GM21529 (cell line): ENCODE data around the gene RIPK4.

ENCODE experiments used
- ATAC-seq: cut with Tn5 transposase; IDR thresholded peaks from one replicate; pipeline ENCODE4 v1.9.1; 2021; ENCODE audit not compliant: unreplicated experiment

The RIPK4 gene

DNA sequence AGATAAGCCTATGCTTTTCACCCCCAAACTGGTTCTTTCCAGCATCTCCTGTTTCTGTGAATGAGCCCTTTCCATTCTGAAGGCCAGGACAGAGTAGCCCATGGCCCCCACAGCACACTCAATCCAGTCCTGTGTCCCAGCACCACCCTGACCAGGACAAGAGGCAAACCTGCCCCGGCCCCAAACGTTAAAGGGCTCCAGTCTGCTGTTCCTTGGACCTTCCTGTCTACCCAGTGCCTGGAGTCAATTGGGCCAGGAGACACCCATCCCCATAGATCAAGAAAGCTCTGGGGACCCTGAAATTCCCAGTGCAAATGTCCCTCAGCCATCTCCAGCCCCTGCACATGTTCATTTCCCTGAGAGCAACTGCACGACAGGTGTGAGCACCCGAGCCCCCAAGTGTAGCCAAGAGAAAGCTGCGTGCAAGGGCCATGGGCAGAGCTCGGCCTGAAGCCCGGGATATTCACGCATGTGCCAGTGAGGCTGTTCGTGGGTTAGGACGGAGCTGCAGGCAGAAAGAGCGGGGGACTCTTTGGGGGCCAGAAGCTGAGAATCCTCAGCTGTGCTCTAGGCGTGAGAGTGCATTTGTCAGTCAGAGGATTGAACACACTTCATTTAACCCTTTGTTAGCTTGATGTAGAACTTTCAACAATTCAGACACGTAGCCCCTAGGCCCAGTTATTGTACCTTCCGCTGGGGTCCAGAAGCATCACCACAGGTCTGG lies 4.2 kb upstream of the RIPK4 start:
- ATAC-seq = no peak

DNA sequence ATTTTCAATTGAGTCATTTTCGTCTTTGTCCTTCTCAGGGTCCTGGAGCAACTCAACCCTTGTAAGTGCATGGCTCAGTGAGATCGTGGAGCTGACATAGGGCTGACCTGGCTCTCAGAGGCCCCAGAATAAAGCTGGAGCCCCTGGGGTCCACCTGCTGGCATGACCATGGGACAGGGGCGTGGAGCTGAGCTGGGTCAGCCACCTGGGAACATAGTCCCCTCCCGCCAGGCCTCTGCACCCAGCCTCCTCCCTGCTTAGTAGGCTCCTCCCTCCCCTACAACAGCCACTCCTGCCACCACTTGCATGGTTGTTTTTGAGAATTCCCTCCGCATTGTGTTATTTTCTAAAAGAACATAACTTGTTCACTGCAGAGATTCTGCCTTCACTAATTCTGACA lies 3.1 kb upstream of the RIPK4 start:
- ATAC-seq = no peak

DNA sequence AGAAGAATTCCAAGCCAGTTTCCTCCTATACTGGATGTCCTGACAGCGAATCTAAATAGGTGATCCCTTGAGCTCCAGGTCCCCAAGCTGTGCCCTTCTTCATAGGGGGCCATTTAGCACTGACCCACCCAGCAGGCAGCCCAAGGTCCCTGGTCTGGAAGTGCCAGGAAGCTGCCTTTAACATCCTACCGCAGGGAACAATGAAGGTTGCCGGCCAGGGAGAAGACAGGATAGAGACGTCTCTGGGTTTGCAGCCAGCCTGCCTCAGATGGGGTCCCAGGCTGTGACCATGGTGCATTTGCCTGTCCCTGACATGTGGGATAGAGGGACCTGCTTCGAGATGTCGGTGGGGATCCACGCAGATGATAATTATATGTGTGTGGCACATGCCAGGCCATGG lies 2.7 kb upstream of the RIPK4 start:
- ATAC-seq = no peak

DNA sequence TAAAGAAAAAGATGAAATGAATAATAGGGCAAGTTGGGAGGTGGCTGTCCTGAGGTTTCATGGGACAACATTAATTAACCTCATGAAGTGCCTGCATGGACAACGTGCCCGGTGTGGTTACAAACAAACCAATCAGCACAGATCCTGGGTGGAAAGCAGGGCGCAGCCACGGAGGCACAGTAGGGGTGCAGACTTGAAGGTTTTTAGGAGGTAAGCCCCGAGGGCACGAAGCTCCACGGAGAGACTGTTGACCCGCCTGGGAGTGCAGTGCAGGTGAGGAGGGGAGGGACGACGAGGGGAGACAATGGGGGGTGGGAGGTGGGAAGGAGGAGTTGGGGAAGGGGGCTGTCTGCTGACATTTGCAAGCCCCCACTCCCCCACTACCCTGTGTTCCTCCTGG lies 2.3 kb upstream of the RIPK4 start:
- no peak for ATAC-seq

DNA sequence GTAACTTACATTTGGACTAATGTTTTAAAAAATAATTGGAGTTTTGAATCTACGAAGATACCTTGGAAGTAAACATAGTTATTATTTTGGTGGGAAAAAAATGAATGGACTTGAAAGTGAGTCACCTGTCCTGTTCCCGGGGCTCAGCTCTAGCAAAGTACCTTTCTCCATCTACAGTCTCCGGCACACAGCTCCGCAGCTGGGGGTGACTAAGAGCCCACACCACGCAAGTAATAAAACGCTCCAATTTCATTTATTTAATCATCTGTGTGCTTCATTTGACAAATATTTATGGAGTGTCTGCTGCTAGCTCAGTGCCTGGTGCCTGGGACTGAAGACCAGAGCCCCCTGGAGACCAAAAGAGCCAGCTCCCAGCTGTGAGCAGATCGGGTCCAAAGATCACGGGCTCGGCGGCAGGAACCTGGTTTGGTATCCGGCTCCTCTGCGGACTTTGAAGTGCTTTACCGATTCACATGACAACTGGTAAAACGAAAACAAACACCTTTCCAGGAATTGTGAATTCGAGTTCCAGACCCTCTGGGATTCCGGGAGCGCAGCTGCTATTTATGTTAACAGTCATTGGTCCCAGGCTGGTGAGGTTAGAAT lies 1.7 kb upstream of the RIPK4 start:
- ATAC-seq = no peak

DNA sequence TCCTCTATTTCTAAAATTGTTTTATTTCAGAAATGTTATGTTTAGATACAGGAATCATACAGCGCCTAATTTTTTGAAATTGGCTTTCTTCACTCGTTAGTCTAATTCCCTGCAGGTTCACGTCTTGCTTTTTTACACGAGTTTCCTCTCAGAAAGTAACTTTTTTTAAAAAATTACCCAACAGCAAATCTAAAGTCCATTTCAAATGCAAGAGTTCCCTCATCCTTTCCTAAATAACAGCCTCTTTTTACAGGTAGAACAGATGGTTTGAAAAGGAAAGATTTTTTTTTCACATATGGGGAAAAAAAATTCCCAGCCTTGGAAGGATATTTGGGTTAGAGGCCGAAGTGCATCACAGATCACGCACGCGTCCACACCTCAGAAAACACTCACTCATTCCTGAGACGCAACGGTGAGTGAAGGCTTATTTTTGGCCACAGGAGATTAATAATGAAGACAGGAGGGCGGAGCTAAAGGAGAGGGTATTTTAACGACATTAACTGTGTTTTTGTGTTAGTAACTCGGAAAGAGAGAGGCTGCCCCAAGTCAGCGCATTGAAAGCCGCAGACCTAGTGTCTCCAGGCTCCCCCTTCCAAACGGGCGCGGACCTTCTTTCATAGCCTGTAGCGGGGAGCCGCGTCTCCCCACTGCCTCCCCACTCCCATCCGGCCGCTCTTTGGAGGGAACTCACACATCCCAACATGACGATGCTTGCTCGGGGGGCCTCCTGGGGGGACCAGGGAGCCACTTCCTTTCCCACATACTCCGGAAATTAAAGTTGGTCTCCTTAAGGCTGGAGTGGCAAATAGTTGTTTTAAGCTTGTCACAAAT lies 969 bp upstream of the RIPK4 start:
- no peak for ATAC-seq

DNA sequence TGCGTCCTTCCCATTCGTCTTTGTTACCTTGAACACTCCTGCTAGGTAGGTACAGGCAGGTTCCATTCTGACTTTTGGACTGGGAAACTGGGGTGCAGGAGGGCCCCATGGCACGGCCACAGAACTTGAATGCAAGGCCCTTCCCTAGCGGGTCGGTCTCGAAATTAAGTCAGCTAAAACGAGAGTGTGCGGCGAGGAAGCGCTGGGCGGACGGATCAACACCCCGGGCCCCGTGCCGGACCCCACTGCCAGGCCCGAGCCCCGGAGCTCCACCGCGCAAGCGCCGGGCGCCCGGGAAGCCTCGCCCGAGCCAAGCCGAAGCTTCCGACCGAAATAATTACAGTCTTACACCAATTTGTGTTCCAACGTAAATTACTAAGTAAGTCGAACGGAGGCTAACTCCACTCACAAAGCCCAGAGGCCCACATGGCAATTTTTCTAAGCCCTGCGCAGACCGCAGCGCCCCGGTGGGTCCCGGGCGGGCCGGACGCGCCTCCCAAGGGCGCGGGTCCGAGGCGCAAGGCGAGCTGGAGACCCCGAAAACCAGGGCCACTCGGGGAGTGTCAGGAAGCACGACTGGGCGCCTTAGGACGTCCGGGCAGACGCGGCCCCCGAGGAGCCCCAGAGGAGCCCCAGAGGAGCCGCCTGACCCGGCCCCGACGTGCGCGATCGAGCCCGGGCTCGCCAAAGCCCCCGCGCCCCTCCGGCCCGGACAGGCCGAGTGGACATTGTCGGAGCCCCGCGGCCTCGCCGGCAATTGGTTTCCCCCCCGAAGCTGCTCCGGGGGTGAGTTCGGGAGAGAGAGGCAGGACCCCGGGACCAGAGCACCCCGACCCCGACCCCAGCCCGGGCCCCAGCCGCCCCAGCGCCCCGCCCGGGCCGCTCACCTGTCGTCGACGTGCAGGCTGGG lies 624 bp downstream of the RIPK4 start:
- no peak for ATAC-seq

DNA sequence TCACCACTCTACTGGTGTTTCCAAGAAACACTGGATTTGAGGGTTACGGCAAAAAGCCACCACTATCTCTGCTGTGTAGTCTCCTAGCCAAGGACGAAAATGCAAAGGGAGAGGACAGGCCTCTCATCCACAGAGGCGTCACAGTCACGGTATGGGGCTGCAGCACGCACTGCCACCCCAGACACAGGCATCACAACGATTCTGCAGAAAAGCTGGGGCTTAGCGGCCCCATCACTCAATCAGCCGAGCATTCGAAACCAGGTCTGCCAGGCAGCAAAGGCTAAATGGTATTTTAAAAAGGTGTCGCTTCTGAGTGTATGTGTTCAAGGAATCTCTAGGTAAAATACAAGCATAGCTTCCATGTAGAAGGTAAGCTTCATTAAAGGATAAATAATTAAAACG lies 1.4 kb downstream of the RIPK4 start:
- ATAC-seq = no peak

DNA sequence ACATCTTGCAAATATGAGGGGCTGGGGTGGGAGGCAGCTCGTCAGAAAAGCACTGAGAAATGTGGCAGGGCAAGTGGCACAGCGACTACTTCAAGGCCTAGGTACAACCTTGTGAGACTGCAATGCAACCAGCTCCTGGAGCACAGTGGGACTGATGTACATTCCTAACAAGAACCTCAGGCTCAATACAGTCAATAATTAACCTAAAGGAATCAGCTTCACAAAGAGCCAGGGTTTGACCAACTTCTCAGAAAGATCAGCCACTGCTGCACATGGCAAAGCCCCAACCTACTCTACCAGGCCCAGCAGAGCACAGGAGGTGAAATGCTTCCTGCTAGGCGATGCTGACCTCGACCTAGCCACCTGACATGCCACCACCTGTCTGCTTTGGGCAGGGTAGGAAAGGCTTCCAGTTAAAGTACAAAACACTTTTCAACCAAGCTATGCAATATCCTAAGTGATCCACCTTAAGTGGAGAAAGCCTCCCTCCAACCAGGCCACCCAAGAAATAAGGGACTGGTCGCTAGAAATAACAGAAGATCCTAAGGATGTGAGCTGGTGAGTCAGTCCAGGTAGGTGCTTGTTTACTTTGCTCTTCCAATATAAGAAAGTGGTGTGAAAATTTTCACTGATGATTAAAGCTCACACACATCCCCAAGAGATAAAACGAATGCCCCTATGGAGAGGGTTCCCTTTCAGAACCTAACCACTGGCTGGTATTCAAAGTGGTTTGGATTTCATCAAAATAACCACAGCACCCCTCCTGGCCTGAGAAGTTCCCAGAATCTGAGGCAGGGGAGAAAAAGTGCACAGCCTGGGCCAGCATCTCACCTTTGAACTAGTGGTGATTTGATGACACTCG lies 2.1 kb downstream of the RIPK4 start:
- ATAC-seq = no peak

DNA sequence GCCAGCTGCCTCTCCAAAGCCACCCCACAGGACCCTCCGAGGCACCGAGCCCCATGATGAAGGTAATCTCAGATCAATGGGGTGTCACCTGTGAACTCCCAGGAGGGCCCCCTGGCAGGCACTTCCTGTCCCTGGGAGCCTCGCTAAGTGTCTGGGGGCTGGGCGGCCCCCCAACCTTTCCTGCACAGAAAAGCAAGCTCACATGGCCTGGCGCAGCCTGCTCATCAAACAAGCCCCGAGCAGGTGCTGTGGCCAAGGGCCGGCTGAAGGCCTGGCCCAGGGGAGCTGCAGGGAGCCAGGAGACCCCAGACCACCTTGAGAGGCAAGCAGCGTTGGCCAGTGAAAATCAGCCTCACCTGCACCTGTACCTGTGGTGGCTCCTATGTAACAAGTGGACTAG lies 2.9 kb downstream of the RIPK4 start:
- ATAC-seq = no peak

DNA sequence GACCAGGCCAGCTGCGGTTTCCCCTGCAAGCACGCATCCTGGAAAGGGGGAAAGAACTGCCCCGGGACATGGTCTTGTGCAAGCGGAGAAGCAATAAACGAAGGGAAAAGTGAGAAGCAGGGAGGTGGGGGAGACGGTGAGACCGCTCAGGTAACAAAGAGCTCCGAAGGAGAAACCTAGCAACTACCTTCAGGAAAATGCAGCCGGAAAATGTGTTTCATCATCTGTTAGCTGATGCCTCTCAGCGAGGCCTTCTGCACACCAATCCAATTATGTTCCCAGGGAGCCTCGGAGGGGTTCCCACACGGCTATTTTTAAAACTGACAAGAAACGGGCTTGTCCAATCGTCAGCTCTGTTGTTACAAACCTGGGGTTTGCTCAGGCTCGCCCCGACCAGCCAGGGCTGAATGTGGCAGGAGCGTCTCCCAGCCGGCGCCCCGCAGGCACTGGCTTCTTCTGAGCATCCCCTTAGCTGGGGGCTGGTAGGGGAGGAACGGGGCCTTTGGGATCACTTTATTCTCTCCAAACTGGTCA lies 3.4 kb downstream of the RIPK4 start:
- no peak for ATAC-seq

DNA sequence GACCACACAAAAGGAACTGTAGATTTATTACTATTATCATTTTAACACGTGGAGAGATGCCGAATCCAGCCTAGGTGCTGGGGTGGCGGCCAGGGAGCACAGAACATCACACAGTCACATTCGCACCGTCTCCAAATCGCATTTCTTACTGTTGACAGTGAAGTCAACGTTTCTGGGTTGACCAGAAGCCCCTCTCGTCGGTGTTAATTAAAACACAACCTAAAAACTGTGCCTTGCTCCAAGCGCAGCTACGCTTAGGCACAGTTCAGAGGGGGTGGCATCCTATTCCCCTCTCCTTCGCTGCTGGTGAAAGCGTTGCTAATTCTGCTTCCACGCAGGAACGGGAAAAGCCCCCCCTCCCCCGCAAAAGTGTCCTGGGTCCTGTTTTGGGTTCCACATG lies 4.1 kb downstream of the RIPK4 start:
- ATAC-seq = no peak

DNA sequence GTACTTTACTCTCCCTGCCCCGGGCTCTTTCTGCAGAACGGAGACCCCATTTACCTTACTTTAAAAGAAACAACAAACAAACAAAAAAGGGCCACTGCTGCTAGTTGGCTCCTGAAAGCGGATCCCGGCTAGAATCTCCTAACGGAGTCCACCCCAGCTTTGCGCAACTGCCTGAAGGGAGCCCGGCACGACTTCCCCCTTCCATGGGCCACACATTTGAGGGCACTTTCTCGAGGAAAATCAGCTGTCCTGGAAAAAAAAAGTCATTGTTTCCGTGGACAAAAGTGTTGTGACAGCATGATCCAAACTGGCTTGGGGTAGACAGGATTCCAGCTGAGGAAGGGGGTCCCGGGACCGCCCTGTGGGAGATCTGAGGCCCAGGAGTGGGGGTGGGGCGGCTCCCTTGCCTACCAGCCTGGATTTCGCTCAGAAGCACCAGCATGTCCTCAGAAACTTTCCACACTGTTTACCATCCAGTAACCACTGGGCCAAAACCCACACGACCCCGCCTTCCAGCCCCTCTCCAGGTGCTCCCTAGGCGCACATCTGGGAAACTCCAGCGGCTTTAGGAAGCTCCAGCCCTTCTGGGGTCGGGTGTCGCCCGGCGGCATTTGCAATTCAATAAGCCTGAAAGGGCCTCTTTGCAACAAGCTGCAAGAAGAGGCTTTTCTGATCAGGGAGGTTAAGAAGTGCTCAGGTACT lies 4.8 kb downstream of the RIPK4 start:
- no peak for ATAC-seq

DNA sequence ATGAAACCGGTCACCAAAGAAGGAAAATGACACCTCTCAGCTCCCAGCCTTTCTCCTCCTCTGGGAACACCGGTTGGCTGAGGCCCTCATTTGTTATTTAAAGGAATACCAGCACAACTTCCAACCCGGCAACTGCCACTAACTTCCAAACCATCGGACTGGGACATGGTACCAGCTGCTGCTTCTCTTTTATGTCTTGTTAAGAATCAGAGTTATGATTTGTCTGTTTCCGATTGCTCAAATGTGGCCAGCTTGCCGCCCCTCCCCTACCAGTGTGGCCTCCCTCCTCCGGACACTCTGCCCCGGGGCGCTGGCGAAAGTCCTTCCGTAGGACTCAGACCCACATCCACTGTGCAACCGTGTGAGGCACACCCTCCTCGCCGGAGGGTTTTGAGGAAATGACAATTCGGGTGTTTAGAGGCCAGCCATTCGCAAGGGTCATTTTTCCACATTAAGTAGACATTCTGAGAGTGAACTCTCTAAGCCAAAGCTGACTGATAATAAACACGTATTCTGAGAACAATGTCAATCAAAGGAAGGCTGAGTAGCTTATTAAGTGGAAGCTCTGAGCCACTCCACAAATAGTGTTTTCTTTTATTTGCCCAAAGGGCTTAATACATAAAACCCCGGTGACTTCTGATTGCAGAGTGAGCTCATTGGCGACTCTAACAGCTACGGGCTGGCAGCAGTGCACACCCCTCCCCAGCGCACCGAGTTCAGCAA lies 5.5 kb downstream of the RIPK4 start:
- ATAC-seq = no peak

DNA sequence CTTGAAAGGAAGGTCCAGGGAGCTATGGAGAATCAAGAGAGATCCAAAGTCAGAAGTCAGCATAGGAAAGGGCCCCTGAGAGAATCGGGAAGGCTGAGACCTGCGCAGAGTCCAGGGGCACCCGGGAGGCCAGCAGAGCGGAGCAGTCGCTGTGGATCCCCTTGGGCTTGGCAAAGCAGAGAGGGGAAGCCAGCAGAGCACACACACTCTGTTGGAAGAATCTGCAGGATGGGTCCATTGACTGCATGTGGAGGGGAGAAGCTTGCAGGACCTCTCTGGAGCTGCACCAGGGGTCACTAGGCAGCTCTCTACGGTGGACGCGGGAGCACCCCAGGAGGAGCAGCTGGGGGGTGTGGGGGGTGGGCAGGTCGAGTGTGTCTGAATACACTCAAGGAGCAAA lies 6.4 kb downstream of the RIPK4 start:
- no peak for ATAC-seq

DNA sequence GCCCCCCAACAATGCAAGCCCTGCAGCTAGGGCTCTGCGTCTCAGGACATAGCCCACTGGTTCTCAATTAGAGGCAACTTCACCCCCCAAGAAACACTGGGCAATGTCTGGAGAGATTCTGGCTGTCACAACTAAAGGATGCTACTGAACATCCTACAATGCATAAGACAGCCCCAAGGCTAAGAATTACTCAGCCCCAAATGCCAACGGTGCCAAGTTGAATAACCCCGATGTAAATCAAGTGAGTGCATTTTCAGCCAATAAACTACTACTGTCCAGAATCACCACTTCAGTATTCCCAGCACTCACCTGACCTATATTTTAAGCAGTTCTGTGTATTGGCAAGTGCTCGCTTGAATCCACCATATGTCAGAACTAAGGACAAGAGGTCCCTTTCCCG lies 6.9 kb downstream of the RIPK4 start:
- no peak for ATAC-seq

DNA sequence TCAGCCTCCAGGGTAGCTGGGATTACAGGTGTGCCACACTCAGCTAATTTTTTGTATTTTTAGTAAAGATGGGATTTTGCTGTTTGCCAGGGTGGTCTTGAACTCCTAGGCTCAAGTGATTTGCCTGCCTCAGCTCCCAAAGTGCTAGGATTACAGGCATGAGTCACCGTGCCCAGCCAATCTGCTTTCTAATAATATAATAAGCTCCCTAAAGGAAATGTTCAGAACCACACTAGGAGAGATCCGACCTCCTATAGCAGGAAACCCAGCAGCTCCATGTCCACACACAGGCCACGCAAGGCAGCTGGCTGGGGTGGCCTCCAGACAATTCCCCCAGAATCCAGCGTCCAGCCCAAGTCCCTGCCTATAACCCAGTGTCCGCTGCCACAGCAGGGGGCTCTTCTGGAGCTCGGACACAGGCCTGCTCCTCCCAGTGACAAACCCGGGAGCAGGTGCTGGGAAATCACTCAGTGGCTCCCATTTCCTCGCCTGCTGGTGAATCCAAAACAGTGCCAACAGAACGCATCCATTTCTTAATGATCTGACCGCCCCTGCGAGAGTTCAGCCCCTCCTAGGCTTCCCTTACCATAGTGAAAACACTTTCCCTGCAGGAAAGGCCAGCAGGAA lies 7.5 kb downstream of the RIPK4 start:
- no peak for ATAC-seq

DNA sequence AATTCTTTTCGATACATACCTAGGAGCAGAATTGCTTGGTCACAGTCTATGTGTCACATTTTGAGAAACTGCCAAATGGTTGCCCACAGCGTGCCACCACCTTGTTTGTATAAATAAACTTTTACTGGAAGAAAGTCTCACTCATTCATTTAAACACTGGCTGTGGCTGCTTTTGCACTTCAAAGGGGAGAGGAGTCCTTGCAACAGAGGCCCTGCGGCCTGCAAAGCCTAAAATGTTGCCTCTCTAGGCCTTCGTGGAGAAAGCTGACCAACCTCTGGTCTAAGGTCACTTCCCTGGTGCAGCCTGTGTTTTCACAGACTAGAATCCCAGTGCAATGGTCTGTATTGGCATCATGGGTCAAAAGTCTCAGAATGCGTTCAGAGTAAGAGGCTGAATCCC lies 8.3 kb downstream of the RIPK4 start:
- no peak for ATAC-seq
